DND-41 (cell line): ENCODE results near the gene LRRC30.

Experiments used
- CTCF ChIP-seq: IDR thresholded peaks from 2 replicates; pipeline ENCODE4 v1.5.1; 2012; ENCODE audit warnings: borderline replicate concordance, low read length, moderate library complexity, mild to moderate bottlenecking; ENCODE audit not compliant: poor library complexity, severe bottlenecking; ENCODE audit errors: extremely low read depth
- EZH2 ChIP-seq: IDR thresholded peaks from 3 replicates; pipeline ENCODE4 v1.6.1; 2012; ENCODE audit warnings: borderline replicate concordance, low read depth, mild to moderate bottlenecking, moderate library complexity, low read length, inconsistent platforms; ENCODE audit not compliant: severe bottlenecking

GRCh38 chr18:7191736-7192135 is 39.2 kb upstream of the LRRC30 start:
- TF ChIP-seq CTCF (no peak), EZH2 (no peak)
